22Rv1 (cell line): ENCODE data around the gene OR10K2.

Source experiments
- CTCF ChIP-seq: fragments of 450-650 bp; IDR thresholded peaks from 2 replicates; pipeline ENCODE4 v1.5.1; 2017; ENCODE audit warnings: mild to moderate bottlenecking
- ZFX ChIP-seq: fragments of 450-650 bp; IDR thresholded peaks from 2 replicates; pipeline ENCODE4 v1.6.1; 2017; ENCODE audit warnings: antibody characterized with exemption, borderline replicate concordance

- TF ChIP-seq ZFX (no peak), CTCF (no peak)
Observed at GRCh38 chr1:158391099-158391498, 34.9 kb downstream of the OR10K2 start.
